Stimulated activated CD4-positive, alpha-beta T cell treated with anti-CD3 and anti-CD28 coated beads, TNF-alpha, amount 100 ng/mL, for 24 hours (primary cell): Measurements from ENCODE around the gene YEATS2.

Source experiments
- DNase-seq, 3 experiments: peaks; one replicate each; pipeline ENCODE4 v3.0.0-alpha.2; 2020; ENCODE audit warnings: low read depth in 3 of 3

The YEATS2 gene

GRCh38 chr3:183837390-183837789 is 139.8 kb downstream of the YEATS2 start:
- DNase-seq: no peak

DNA sequence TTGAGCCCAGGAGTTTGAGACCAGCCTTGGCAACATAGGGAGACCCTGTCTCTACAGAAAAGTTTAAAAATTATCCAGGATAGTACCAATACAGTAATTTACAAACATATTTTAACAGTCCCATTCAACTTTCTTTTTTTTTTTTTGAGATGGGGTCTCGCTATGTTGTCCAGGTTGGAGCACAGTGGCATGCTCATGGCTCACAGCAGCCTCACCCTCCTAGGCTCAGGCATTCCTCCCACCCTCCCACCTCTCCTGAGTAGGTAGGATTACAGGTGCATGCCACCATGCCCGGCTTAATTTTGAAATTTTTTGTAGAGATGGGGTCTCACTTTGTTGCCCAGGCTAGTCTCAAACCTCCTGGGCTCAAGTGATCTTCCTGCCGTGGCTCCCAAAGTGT is 140.3 kb downstream of the YEATS2 start:
- DNase-seq: no peak

- DNase-seq: no peak
These were observed 142.2 kb downstream of the YEATS2 start for GRCh38 chr3:183839751-183840150.

- DNase-seq: no peak
These were observed 147.0 kb downstream of the YEATS2 start for GRCh38 chr3:183844606-183845005.

- no peak for DNase-seq
These were observed 147.5 kb downstream of the YEATS2 start for GRCh38 chr3:183845090-183845489.

DNA sequence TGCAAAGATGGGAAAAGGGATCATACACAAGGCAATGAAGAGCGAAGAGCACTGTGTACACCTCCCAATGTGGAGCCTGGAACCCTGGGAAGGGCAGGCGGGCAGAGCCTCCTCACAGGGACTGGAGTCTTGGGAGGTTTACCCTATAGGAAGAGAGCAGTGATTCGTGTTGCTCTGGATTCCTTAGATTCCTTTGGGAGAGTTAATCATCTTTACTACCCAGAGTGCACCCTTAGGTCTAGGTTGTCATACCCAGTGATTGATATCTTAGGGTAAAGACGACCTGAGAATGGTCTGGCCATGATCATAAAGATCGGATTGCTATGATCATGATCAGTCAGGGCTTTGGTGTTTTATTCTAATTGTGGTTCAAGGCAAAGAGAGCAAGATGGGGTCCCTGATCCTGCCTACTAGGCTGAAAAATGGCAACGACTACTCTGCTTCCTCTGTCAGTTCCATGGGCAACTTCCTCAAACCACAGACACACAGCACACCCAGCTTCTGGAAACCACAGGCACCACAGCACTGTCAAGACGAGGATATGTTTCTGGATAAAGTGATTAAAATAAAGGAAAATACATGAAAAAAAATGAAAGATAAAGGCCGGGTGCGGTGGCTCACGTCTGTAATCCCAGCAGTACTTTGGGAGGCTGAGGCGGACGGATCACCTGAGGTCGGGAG is 148.2 kb downstream of the YEATS2 start:
- no peak for DNase-seq

DNA sequence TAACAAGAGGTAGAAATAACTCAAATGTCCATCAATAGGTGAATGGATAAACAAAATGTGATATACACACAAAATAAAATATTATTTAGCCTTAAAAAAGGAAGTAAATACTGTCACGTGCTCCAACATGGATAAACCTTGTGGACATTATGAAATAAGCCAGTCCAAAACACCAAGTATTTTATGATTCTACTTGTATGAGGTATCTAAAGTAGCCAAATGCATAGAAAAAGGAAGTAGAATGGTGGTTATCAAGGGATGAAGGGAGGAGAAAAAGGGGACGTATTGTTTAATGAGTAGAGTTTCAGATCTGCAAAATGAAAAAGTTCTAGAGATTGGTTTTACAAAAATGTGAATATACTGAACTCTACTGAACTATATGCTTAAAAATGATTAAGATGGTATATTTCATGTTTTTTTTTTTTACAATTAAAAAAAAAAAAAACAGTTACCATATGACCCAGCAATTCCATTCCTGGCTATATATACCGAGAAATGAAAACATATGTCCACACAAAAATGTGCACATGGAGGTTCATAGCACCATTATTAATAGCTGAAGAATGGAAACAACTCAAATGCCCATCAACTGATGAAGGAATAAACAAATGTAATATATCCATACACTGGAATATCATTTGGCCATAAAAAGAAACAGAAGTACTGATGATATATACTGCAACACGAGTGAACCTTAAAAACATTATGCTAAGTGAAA is 156.9 kb downstream of the YEATS2 start:
- no peak for DNase-seq

- DNase-seq: no peak
These were observed 160.3 kb downstream of the YEATS2 start for GRCh38 chr3:183857863-183858262.
